Smooth muscle cell of the brain vasculature (primary cell): ENCODE results near the gene SEC31A.
"Not testable (repeated sequence)": the region's sequence is repeated elsewhere in the genome, so short reads cannot be mapped to it uniquely, and the experiment has no call there.

Experiments
- DNase-seq: peaks from one replicate; pipeline ENCODE4 v3.0.0-alpha.2; 2012; ENCODE audit warnings: low read depth, low spot score

Gene SEC31A

GRCh38 chr4:82890901-82891706, at the start of gene SEC31A:
TSS of gene SEC31A (minus strand) at chr4:82891153. CDS start at chr4:82881936, 9,217 bp downstream.
- DNase-seq, result peak; percentile 84

- no peak for DNase-seq
These were observed 48.5 kb upstream of the SEC31A start for GRCh38 chr4:82939414-82939813.

- DNase-seq, result no peak
These were observed 43.5 kb upstream of the SEC31A start for GRCh38 chr4:82934441-82934840.

GRCh38 chr4:82930848-82931755, 40.1 kb upstream of the SEC31A start:
- DNase-seq, result no peak

GRCh38 chr4:82921795-82922194, 30.8 kb upstream of the SEC31A start:
- no peak for DNase-seq

- DNase-seq, result no peak
These were observed 28.4 kb upstream of the SEC31A start for GRCh38 chr4:82919386-82919785.

GRCh38 chr4:82918091-82918490, 27.1 kb upstream of the SEC31A start:
- no peak for DNase-seq

- DNase-seq, result not testable (repeated sequence)
These were observed 23.0 kb upstream of the SEC31A start for GRCh38 chr4:82913968-82914367.

GRCh38 chr4:82913305-82913704, 22.4 kb upstream of the SEC31A start:
- DNase-seq, result no peak

GRCh38 chr4:82909326-82909725, 18.4 kb upstream of the SEC31A start:
- no peak for DNase-seq

- DNase-seq, result no peak
These were observed 15.5 kb upstream of the SEC31A start for GRCh38 chr4:82906469-82906868.

- DNase-seq, result no peak
These were observed 14.3 kb upstream of the SEC31A start for GRCh38 chr4:82905205-82905604.

GRCh38 chr4:82903737-82904136, 12.8 kb upstream of the SEC31A start:
- no peak for DNase-seq

- DNase-seq, result no peak
These were observed 10.3 kb upstream of the SEC31A start for GRCh38 chr4:82901183-82901718.

- peak; percentile 99 for DNase-seq
These were observed 9.6 kb upstream of the SEC31A start, which contains the start of gene THAP9 for GRCh38 chr4:82900411-82901182. TSS of gene THAP9 (plus strand) at chr4:82900735. CDS start at chr4:82900803, 68 bp downstream.

GRCh38 chr4:82900066-82900410, 9.1 kb upstream of the SEC31A start:
- DNase-seq, result no peak

GRCh38 chr4:82899374-82900065, 8.6 kb upstream of the SEC31A start:
- DNase-seq, result no peak

GRCh38 chr4:82898322-82899243, 7.6 kb upstream of the SEC31A start:
- no peak for DNase-seq

GRCh38 chr4:82896755-82897154, 5.8 kb upstream of the SEC31A start:
- DNase-seq, result no peak

GRCh38 chr4:82893942-82894341, 3.0 kb upstream of the SEC31A start:
- DNase-seq, result no peak
